GM12892 (cell line): ENCODE measurements around the gene PGD.

ENCODE experiments used
- POLR2A ChIP-seq: IDR thresholded peaks from 2 replicates; pipeline ENCODE4 v1.6.1; 2011; ENCODE audit warnings: low read depth, low read length, control low read depth
- POLR2AphosphoS5 ChIP-seq: IDR thresholded peaks from 2 replicates; pipeline ENCODE4 v1.6.1; 2011; ENCODE audit warnings: low read depth, low read length, control low read depth

- TF ChIP-seq POLR2A (no peak), POLR2AphosphoS5 (no peak)
These were observed 52.0 kb downstream of the PGD start for GRCh38 chr1:10450836-10451235.
